Esophagus squamous epithelium (tissue), 4 donors: ENCODE results near the gene MIER2.

Experiments
- CTCF ChIP-seq, 6 experiments: fragments of 450-650 bp in 4 of 6; fragments of 200-600 bp in 2 of 6; sonication (generic) in 2 of 6; IDR thresholded peaks; one replicate each; pipeline ENCODE4 v1.5.1; 2016 to 2019; ENCODE audit warnings: antibody characterized with exemption in 6 of 6, mild to moderate bottlenecking in 4 of 6, moderate library complexity in 4 of 6
- POLR2A ChIP-seq, 4 donors: fragments of 450-650 bp; IDR thresholded peaks; one replicate each; pipeline ENCODE4 v1.6.1; 2017; ENCODE audit warnings: antibody characterized with exemption in 4 of 4, mild to moderate bottlenecking in 4 of 4, moderate library complexity in 3 of 4

- TF ChIP-seq CTCF (IDR thresholded peaks at IDR 0.05), result no peak
- no peak for TF ChIP-seq POLR2A (IDR thresholded peaks at IDR 0.05)
Measured at GRCh38 chr19:279231-279630, 65.4 kb downstream of the MIER2 start.
